ENCODE data around the gene YBX2.

The YBX2 gene

DNA sequence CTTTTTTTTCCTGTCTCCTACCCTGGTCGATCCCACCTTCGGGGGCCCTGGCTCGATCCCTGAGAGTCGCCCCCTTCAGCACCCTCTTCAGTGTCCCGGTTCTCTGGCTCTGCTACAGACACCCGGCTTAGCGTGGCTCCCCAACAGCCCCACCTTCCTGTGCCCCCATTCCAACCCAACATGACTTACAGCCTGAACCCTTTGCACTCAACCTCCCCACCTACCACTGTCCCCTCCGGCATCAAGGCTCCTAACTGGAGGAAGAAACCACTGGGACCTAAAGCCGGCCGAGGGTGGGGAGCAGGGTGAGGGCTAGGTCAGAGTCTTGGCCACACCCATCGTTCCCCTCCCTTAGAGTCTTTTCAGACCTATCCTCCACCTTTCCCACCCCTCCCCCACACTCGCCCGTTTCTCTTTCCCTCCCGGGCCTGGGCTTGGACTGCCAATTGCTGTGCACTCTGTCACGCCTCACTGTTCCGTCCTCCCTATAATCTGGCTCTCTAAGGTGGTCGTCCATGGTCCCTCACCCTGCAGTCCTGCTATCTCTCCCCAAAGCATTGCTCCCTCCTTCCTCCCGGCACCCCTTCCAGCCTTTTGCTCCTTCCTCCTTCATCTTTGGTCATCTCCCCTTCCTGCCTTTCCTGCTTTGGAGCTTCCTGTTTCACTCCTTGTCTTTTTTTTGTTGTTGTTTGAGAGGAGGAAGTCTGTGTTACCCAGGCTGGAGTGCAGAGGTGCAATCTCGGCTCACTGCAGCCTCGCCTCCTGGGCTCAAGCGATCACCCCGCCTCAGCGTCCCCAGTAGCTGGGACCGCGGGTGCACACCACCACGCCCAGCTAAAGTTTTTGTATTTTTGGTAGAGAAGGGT, 31.3 kb downstream of the YBX2 start:
- in situ Hi-C loops (cut with HindIII; ENCODE audit: low pct_unique_long_range_greater_than_20kb, low sequenced_read_pairs) = no loop called here
- TF ChIP-seq JUND (IDR thresholded peaks at IDR 0.05; ENCODE audit: low read depth) = no peak
- DNase-seq (ENCODE audit: low read depth in 1 of 2, low spot score in 1 of 2) = peak; percentile 39 to 89

- no peak for TF ChIP-seq JUND (IDR thresholded peaks at IDR 0.05; ENCODE audit: low read depth)
- in situ Hi-C loops (cut with HindIII; ENCODE audit: low pct_unique_long_range_greater_than_20kb, low sequenced_read_pairs) = no loop called here
- peak; percentile 84 to 97 for DNase-seq (ENCODE audit: low read depth in 1 of 2, low spot score in 1 of 2)
These were observed 32.1 kb downstream of the YBX2 start, which contains the start of gene CLDN7 for GRCh38 chr17:7262192-7262934. Gene CLDN7 (minus strand): TSS chr17:7262478. CDS start chr17:7262043, 435 bp downstream.

DNA sequence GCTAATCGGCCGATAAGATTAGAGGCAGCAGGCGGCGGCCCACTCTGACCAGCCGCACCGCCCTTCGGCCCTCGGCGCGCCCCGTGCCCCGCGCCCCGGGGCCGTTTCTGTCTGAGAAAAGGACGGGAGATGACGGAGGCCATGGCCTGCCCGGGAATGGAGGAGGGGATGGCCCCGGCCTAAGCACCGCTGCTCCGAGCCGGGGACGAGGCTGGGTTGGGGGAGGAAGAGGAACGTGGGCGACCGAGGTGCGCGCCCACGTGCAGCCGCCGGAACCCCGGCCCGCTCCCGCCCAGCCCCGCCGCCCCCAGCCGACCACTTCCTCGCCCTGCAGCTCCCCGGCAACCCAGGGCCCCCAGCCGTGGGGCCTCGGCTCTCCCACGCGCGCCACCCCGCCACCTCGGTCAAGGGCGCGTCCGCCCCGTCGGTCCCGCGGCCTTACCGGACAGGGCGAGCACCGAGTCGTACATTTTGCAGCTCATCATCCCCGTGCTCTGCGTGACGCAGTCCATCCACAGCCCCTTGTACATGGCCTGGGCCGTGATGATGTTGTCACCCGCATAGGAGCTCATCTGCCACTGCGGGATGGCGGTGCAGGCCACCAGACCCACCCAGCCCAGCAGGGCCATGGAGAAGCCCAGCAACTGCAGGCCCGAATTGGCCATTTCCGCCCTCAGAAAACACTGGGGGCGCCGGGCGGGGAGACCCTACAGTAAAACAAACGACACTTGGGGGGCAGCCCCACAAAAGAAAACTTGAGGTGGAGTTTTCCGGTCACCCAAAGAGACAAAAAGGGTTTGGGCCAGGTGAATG, 32.9 kb downstream of the YBX2 start:
- no peak for TF ChIP-seq JUND (IDR thresholded peaks at IDR 0.05; ENCODE audit: low read depth)
- in situ Hi-C loops (cut with HindIII; ENCODE audit: low pct_unique_long_range_greater_than_20kb, low sequenced_read_pairs) = no loop called here
- no peak for DNase-seq (ENCODE audit: low read depth in 1 of 2, low spot score in 1 of 2)

GRCh38 chr17:7260651-7261378, 33.6 kb downstream of the YBX2 start:
- no peak for TF ChIP-seq JUND (IDR thresholded peaks at IDR 0.05; ENCODE audit: low read depth)
- in situ Hi-C loops (cut with HindIII; ENCODE audit: low pct_unique_long_range_greater_than_20kb, low sequenced_read_pairs) = no loop called here
- DNase-seq (ENCODE audit: low read depth in 1 of 2, low spot score in 1 of 2) = peak; percentile 43 to 67

DNA sequence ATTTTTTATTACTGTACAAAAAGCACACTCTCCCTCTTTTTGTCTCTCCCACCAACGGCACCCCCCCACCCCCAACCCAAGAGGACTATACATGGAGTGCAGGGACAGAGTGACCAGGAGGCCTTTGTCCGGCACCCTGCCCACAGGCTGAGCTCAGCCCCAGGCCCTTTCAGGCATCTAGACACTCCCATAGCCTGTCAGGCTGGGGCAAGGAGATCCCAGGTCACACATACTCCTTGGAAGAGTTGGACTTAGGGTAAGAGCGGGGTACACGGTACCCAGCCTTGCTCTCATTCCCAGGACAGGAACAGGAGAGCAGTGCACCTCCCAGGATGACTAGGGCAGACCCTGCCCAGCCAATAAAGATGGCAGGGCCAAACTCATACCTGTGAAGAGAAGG, 34.3 kb downstream of the YBX2 start:
- no peak for DNase-seq (ENCODE audit: low read depth in 1 of 2, low spot score in 1 of 2)
- in situ Hi-C loops (cut with HindIII; ENCODE audit: low pct_unique_long_range_greater_than_20kb, low sequenced_read_pairs) = no loop called here
- no peak for TF ChIP-seq JUND (IDR thresholded peaks at IDR 0.05; ENCODE audit: low read depth)

- no peak for DNase-seq (ENCODE audit: low read depth in 1 of 2, low spot score in 1 of 2)
- no peak for TF ChIP-seq JUND (IDR thresholded peaks at IDR 0.05; ENCODE audit: low read depth)
- in situ Hi-C loops (cut with HindIII; ENCODE audit: low pct_unique_long_range_greater_than_20kb, low sequenced_read_pairs) = no loop called here
These were observed 34.9 kb downstream of the YBX2 start for GRCh38 chr17:7259555-7259889.

DNA sequence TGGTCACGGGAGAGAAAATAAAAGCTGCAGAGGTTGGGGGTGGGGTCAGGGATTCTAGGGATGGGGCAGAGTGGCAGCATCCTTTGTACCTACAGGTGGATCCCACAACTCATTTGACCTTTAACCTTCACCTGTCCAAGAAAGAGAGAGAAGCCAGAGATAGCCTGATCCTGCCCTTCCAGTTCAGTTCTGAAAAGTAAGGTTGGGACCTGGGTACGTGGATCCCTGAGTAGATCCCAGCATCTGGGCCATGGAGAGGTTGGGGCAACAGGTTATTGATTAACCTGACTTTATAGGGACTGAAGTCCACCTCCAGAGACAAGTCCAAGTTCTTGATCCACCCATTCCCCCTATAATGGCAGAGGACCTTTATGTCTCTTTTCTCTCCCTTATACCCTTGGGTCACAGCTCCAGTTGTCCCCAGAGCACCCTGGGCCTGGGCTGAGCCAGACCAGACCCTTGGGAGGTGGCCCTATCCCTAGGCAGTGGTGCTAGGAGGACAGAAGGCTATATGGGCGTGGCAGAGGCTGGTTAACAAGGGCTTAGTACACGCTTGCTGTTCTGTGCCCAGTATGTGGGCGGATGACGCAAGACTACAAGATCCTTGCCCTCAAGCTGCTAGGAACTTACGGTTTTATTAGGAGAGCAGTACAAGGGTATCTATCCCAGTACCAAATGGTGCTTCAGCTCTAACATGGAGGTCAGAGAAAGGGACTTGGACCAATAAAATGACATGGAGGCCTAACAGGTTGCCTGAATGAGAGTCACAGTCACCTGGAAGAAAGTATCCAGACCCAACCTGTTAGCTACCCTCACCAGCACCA, 35.5 kb downstream of the YBX2 start:
- DNase-seq (ENCODE audit: low read depth in 1 of 2, low spot score in 1 of 2) = no peak
- in situ Hi-C loops (cut with HindIII; ENCODE audit: low pct_unique_long_range_greater_than_20kb, low sequenced_read_pairs) = no loop called here
- no peak for TF ChIP-seq JUND (IDR thresholded peaks at IDR 0.05; ENCODE audit: low read depth)

DNA sequence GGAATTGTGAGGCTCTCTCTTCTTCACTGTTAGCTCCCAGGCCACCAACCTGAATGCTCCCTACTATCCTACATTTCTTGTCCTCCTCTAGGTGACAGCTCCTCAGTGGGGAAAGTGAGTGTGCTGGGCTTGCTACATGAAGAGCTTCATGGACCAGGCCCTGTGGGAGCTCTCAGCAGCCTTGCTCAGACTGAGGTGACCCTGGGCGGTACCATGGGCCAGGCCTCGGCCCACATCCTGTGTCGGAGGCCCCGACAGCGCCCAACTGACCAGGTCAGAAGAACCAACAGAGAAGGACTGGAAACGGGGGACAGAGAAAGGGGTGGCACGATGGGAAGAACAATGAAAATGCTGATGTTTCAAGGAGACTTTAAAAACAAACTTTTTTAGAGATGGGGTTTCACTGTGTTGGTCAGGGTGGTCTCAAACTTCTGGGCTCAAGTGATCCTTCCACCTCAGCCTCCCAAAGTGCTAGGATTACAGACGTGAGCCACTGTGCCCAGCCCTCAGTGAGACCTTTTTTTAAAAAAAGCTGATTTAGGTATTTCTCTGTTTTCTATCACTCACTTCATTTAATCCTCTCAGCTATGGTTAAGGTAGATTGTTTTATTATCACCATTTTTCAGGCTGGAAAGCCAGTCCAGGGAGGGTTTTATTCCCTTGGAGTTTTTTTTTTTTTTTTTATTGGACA, 37.5 kb downstream of the YBX2 start:
- in situ Hi-C loops (cut with HindIII; ENCODE audit: low pct_unique_long_range_greater_than_20kb, low sequenced_read_pairs) = no loop called here
- no peak for DNase-seq (ENCODE audit: low read depth in 1 of 2, low spot score in 1 of 2)
- TF ChIP-seq JUND (IDR thresholded peaks at IDR 0.05; ENCODE audit: low read depth) = no peak

DNA sequence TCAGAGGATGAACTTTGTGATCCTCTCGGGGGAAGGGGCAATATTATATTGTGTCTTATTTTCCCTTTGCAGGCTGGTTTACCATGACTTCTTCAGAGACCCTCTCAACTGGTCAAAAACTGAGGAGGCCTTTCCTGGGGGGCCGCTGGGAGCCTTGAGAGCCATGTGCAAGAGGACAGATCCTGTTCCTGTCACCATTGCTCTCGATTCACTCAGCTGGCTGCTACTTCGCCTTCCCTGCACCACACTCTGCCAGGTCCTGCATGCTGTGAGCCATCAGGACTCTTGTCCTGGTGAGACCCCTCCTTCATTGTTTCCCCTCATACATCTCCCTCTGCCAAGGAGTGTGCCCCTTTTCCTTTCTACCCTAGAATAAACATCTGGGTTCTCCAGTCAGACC, 39.9 kb downstream of the YBX2 start:
- in situ Hi-C loops (cut with HindIII; ENCODE audit: low pct_unique_long_range_greater_than_20kb, low sequenced_read_pairs) = no loop called here
- TF ChIP-seq JUND (IDR thresholded peaks at IDR 0.05; ENCODE audit: low read depth) = no peak
- DNase-seq (ENCODE audit: low read depth in 1 of 2, low spot score in 1 of 2) = no peak

- in situ Hi-C loops (cut with HindIII; ENCODE audit: low pct_unique_long_range_greater_than_20kb, low sequenced_read_pairs) = no loop called here
- TF ChIP-seq JUND (IDR thresholded peaks at IDR 0.05; ENCODE audit: low read depth) = no peak
- no peak for DNase-seq (ENCODE audit: low read depth in 1 of 2, low spot score in 1 of 2)
These were observed 41.4 kb downstream of the YBX2 start for GRCh38 chr17:7253082-7253481.

All from T47D (cell line).